Pancreas (tissue), 10 donors: ENCODE results near the gene UBFD1. TPM values are rescaled to one million over a fixed set of nuclear protein-coding genes. Genes with fewer than 3 reads are reported as not detected.
A peak's percentile ranks its signal among the peaks of the same experiment; 100 is the strongest.

ENCODE experiments used
- ATAC-seq, 4 donors: fragments of 200-7000 bp; cut with Tn5 transposase; one replicate each; pipeline versions ENCODE4 v1.8.0 to v1.9.1; 2020; ENCODE audit warnings: mild to moderate bottlenecking in 4 of 4, moderate library complexity in 4 of 4
- DNase-seq, 6 donors: peaks; one replicate each; pipeline ENCODE4 v3.0.0-alpha.2; 2020
- FAIRE-seq: peaks from 2 replicates; lab custom pipeline; 2012; peaks lifted over from hg19 to GRCh38; lab: Jason Lieb, UNC
- H3K27ac ChIP-seq, 4 donors: fragments of 200-600 bp; sonication (generic); 1 replicate in 3 of 4; 2 replicates in 1 of 4; pipeline versions ENCODE4 v1.5.0 to v1.8.0; 2020
- H3K27me3 ChIP-seq, 4 donors: fragments of 200-600 bp; one replicate each; pipeline ENCODE4 v1.8.0; 2021
- H3K36me3 ChIP-seq, 3 donors: fragments of 200-600 bp; sonication (generic) in 1 of 3; one replicate each; pipeline versions ENCODE4 v1.5.0 to v1.8.0; 2020 to 2021
- H3K4me1 ChIP-seq, 3 donors: fragments of 200-600 bp; one replicate each; pipeline ENCODE4 v1.8.0; 2021
- H3K4me3 ChIP-seq, 4 donors: fragments of 200-600 bp; sonication (generic) in 2 of 4; one replicate each; pipeline versions ENCODE4 v1.5.0 to v1.8.0; 2020 to 2021
- H3K9me3 ChIP-seq, 4 donors: fragments of 200-600 bp; one replicate each; pipeline ENCODE4 v1.8.0; 2021
- WGBS, 2 donors: extraction: QIAGEN DNeasy Blood & Tissue Kit; methylation state at CpG; one replicate each; pipeline ENCODE4 v1.1.7; 2013; 5-methylcytosine and 5-hydroxymethylcytosine counted together
- intact Hi-C, 3 donors: fragments of 100-400 bp; cut with DNase I; formaldehyde crosslinking; loops; one replicate each; pipeline versions ENCODE4 v1.11.1 to v1.14.2; 2022
- polyA plus RNA-seq, 2 donors: library from polyadenylated mRNA; stranded (reverse); fragments of 200-250 nt; gene quantifications; one replicate each; pipeline ENCODE4 v1.2.3, GENCODE V29; 2013
- total RNA-seq, 6 donors: library from RNA; stranded (reverse); fragmentation: NEBNext Ultra II Directional in 4 of 6; extraction: Animal tissue kit (Norgen Biotek cat#: 25700) in 4 of 6; gene quantifications; one replicate each; pipeline versions ENCODE4 v1.2.1 to v1.2.4, GENCODE V29; 2021 to 2023
- TF ChIP-seq, protein P1 (sequence below), 4 donors: fragments of 200-600 bp; sonication (generic) in 3 of 4; IDR thresholded peaks; one replicate each; pipeline versions ENCODE4 v1.5.0 to v1.8.0; 2021; ENCODE audit warnings: antibody characterized with exemption in 4 of 4
- donor health status: healthy with polysubstance abuse.
- donor health status: DM: no; HTN: no; CAD: no; lungs with moderate emphysema.
- donor health status: DM: no; HTN: no; CAD: no.
- donor health status: control.
- donor health status: control.
- donor health status: Bipolar disorder and iron deficiency.
- donor health status: DM: yes; HTN: yes; CAD: no.
- donor health status: DM: no; HTN: no; CAD: no.
- donor health status: DM: no; HTN: no; CAD: no.
- donor health status: DM: yes; HTN: yes; CAD: no.

UBFD1 gene
- total and polyA plus RNA-seq, 8 donors, result 5.9 to 38.2 (median 17.6) TPM

DNA sequence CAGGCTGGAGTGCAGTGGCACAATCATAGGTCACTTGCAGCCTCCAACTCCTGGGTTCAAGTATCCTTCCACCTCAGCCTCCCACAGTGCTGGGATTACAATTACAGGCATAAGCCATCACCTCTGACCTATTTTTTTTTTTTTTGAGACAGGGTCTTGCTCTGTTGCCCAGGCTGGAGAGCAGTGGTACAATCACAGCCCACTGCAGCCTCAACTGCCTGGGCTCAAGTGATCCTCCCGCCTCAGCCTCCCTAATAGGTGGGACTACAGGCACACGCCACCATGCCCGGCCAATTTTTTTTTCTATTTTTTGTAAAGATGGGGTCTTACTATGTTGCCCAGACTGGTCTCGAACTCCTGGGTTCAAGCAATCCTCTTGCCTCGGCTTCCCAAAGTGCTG is 41.6 kb upstream of the UBFD1 start:
- H3K4me3 ChIP-seq, result no peak overlapping the region
- no peak overlapping the region for H3K27ac ChIP-seq
- no peak for FAIRE-seq
- no peak for ATAC-seq
- H3K4me1 ChIP-seq, result no peaks in the 10 kb centered on the region
- TF ChIP-seq, protein P1, sequence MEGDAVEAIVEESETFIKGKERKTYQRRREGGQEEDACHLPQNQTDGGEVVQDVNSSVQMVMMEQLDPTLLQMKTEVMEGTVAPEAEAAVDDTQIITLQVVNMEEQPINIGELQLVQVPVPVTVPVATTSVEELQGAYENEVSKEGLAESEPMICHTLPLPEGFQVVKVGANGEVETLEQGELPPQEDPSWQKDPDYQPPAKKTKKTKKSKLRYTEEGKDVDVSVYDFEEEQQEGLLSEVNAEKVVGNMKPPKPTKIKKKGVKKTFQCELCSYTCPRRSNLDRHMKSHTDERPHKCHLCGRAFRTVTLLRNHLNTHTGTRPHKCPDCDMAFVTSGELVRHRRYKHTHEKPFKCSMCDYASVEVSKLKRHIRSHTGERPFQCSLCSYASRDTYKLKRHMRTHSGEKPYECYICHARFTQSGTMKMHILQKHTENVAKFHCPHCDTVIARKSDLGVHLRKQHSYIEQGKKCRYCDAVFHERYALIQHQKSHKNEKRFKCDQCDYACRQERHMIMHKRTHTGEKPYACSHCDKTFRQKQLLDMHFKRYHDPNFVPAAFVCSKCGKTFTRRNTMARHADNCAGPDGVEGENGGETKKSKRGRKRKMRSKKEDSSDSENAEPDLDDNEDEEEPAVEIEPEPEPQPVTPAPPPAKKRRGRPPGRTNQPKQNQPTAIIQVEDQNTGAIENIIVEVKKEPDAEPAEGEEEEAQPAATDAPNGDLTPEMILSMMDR (IDR thresholded peaks at IDR 0.05), result no peak
- H3K36me3 ChIP-seq, result peaks cover 0 to 3% (median 0%) of the 10 kb centered on the region in 3 donors
- H3K27me3 ChIP-seq, result no peaks in the 10 kb centered on the region
- no peaks in the 10 kb centered on the region for H3K9me3 ChIP-seq
- 95 to 97% methylated on average over 5 of the region's 5 CpGs for WGBS, 2 donors
- intact Hi-C loops, result no loop called here
- no peak for DNase-seq

DNA sequence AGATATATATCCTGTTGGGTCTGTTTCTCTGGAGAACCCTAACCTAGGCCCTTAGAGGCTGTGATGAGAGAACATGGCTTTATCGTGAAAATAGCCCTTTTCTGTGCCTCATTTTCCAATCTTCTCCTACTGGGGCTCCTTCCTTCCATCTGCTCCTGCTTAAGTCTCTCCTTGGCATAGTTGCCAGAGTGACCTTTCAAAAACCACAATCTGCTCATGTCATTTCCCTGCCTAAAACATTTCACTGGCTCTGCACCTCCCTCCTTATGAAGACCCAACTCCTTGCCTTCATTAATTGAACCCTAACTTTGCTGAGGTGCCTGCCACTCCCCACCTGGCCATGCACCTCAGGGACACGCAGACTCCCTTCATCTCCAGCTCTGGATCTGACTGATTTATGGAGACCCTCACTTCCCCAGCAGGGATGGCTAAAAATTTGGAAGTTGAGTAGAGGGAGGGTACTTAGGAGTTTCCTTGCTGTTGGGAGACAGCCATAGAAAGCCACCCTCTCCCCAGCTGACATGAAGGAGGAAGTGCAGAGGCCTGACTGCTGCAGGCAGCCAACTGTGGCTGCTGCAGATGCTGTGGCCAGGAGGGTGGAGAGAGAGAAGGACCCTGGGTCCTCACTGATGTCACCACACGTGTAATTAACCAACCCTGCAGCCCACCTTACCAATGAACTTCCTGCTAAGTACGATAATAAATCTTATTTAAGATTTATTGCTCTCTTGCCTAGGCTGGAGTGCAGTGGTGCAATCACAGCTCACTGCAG is 41.0 kb upstream of the UBFD1 start:
- peaks cover 0 to 9% (median 0%) of the 10 kb centered on the region in 3 donors for H3K36me3 ChIP-seq
- H3K4me1 ChIP-seq, result no peaks in the 10 kb centered on the region
- intact Hi-C loops, result no loop called here
- TF ChIP-seq, protein P1 (IDR thresholded peaks at IDR 0.05), result no peak
- ATAC-seq (peak in 2 of 4 donors; percentile 22 to 41), FAIRE-seq (no peak), DNase-seq (no peak)
- no peak overlapping the region for H3K4me3 ChIP-seq
- WGBS, 2 donors, result 86 to 95% methylated on average over 4 of the region's 4 CpGs
- no peaks in the 10 kb centered on the region for H3K9me3 ChIP-seq
- no peaks in the 10 kb centered on the region for H3K27me3 ChIP-seq
- no peak overlapping the region for H3K27ac ChIP-seq

DNA sequence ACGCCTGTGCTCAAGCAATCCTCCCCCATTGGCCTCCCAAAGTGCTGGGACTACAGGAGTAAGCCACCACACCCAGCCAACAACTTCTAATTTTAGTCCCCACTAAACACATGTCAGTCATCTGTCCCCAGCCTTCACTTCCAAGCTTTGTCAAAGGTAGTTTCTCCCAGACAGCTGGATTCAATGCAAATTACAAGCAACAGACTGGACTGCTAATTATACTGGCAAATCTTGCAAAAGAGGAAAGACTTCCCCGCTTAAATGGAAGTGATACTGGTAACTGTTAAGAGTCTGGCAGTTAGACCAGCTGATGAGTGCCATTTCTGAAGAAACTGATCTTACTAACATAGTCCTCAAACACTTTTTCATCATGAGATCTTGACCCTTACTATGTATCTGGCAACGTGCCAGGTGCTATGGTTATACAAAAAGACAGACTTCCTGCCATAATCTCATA is 39.1 kb upstream of the UBFD1 start:
- Histone ChIP-seq H3K27me3 (no peaks in the 10 kb centered on the region), H3K4me3 (no peak overlapping the region), H3K36me3 (peaks cover 0 to 24% (median 0%) of the 10 kb centered on the region in 3 donors), H3K4me1 (no peaks in the 10 kb centered on the region), H3K27ac (no peak overlapping the region), H3K9me3 (no peaks in the 10 kb centered on the region)
- WGBS, 2 donors, result 61 to 69% methylated on average over 3 of the region's 3 CpGs
- ATAC-seq (peak in 1 of 4 donors; percentile 34), FAIRE-seq (no peak), DNase-seq (no peak)
- TF ChIP-seq, protein P1 (IDR thresholded peaks at IDR 0.05), result no peak
- intact Hi-C loops, result no loop called here

DNA sequence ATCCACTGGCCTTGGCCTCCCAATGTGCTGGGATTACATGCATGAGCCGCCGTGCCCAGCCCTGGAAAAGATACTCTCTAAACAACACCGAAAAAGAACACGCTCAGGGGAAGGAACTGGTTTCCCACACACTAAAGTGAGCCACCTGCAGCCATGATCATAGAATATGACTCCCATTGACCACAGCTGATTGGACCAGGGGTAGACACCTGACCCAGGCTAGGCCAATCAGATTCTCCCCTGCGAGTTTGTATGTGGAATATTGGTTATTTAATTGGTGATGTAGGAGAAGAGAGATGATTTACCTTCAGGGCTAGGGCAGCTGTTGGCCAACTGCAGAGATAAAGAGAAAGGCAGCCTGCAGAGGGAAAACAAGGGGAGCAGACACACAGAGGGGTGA is 38.2 kb upstream of the UBFD1 start:
- FAIRE-seq (no peak), DNase-seq (no peak), ATAC-seq (no peak)
- Histone ChIP-seq H3K4me3 (no peak overlapping the region), H3K9me3 (no peaks in the 10 kb centered on the region), H3K4me1 (no peaks in the 10 kb centered on the region), H3K27ac (no peak overlapping the region), H3K27me3 (no peaks in the 10 kb centered on the region), H3K36me3 (peaks cover 0 to 29% (median 0%) of the 10 kb centered on the region in 3 donors)
- WGBS, 2 donors, result 98% methylated on average over 5 of the region's 5 CpGs
- intact Hi-C loops, result no loop called here
- TF ChIP-seq, protein P1 (IDR thresholded peaks at IDR 0.05), result no peak

DNA sequence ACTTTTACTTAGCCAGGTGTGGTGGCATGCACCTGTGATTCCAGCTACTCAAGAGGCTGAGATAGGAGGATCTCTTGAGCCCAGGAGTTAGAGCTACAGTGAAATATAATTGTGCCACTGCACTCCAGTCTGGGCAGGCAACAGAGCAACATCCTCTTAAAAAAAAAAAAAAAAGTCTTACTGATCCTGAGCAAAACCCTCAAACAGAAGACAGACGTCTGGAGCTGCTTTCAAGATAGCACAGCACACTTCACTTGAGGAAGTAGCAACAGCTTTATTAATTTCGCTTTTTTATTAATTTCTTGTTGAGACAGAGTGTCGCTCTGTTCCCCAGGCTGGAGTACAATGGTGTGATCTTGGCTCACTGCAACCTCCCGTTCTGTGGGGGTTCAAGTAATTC is 37.0 kb upstream of the UBFD1 start:
- WGBS, 2 donors, result 88 to 91% methylated on average over 4 of the region's 4 CpGs
- Histone ChIP-seq H3K27ac (peak overlapping the region in 1 of 4 donors; percentile 27), H3K27me3 (no peaks in the 10 kb centered on the region), H3K4me1 (no peaks in the 10 kb centered on the region), H3K9me3 (no peaks in the 10 kb centered on the region), H3K4me3 (no peak overlapping the region), H3K36me3 (peaks cover 0 to 29% (median 0%) of the 10 kb centered on the region in 3 donors)
- DNase-seq, result no peak
- ATAC-seq, result peak in 1 of 4 donors; percentile 56
- TF ChIP-seq, protein P1 (IDR thresholded peaks at IDR 0.05), result no peak
- intact Hi-C loops, result no loop called here
- no peak for FAIRE-seq
